ENCODE results near the gene MNAT1.

DNA sequence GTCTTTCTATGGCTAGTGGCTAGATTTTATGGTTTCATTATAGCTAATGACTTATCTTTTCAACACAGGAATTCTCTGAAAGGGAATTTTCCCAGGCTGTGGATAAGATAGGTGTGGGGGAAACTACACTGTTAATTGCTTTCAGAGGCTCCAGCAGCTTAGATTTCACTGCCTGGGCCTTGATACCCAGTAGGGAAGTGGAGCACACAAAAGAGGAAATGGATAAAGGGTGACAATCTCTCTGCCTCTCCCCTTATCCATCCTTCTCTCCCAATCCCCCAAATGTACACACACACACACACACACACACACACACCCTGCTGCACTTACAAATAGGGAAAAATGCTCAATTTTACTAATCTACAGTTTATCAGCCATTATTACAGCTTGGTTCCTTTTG lies 29.5 kb upstream of the MNAT1 start:
- TF ChIP-seq POLR2A (IDR thresholded peaks at IDR 0.05): no peak
- TF ChIP-seq, protein P1, sequence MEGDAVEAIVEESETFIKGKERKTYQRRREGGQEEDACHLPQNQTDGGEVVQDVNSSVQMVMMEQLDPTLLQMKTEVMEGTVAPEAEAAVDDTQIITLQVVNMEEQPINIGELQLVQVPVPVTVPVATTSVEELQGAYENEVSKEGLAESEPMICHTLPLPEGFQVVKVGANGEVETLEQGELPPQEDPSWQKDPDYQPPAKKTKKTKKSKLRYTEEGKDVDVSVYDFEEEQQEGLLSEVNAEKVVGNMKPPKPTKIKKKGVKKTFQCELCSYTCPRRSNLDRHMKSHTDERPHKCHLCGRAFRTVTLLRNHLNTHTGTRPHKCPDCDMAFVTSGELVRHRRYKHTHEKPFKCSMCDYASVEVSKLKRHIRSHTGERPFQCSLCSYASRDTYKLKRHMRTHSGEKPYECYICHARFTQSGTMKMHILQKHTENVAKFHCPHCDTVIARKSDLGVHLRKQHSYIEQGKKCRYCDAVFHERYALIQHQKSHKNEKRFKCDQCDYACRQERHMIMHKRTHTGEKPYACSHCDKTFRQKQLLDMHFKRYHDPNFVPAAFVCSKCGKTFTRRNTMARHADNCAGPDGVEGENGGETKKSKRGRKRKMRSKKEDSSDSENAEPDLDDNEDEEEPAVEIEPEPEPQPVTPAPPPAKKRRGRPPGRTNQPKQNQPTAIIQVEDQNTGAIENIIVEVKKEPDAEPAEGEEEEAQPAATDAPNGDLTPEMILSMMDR (IDR thresholded peaks at IDR 0.05): no peak

Measured in tibial nerve (tissue), 3 donors.